ENCODE data around the gene IGSF23.

- TF ChIP-seq CTCF (IDR thresholded peaks at IDR 0.05; ENCODE audit: insufficient read depth, low read length, poor library complexity, severe bottlenecking) (no peak), EZH2phosphoT487 (conservative IDR thresholded peaks at IDR 0.05; ENCODE audit: low read length) (no peak)
Observed at GRCh38 chr19:44585371-44586133, 27.8 kb upstream of the IGSF23 start.

Measured in SU-DHL-6 (cell line).